RWPE2 (cell line): ENCODE measurements around the gene KLK15.

Experiments
- ATAC-seq: fragments of 200-7000 bp; cut with Tn5 transposase; 3 replicates; pipeline ENCODE4 v1.9.1; 2021; ENCODE audit warnings: low read depth
- DNase-seq: peaks from one replicate; pipeline ENCODE4 v3.0.0-alpha.2; 2020; ENCODE audit warnings: low spot score
- H3K27ac ChIP-seq: fragments of 450-650 bp; 2 replicates; pipeline ENCODE4 v1.5.1; 2017; ENCODE audit warnings: mild to moderate bottlenecking; ENCODE audit not compliant: poor library complexity, severe bottlenecking
- H3K27me3 ChIP-seq: fragments of 250-450 bp; sonication (Bioruptor Pico); 2 replicates; pipeline ENCODE4 v1.5.1; 2021; ENCODE audit warnings: mild to moderate bottlenecking, moderate library complexity; ENCODE audit not compliant: insufficient read depth, poor library complexity, severe bottlenecking
- H3K36me3 ChIP-seq: fragments of 250-450 bp; sonication (Bioruptor Pico); 2 replicates; pipeline ENCODE4 v1.5.1; 2020; ENCODE audit warnings: low read depth, mild to moderate bottlenecking, moderate library complexity
- H3K4me1 ChIP-seq: fragments of 250-450 bp; sonication (Bioruptor Pico); 2 replicates; pipeline ENCODE4 v1.5.1; 2021; ENCODE audit warnings: mild to moderate bottlenecking, moderate library complexity; ENCODE audit not compliant: insufficient read depth, poor library complexity, severe bottlenecking
- H3K4me3 ChIP-seq: fragments of 250-450 bp; sonication (Bioruptor Pico); 2 replicates; pipeline ENCODE4 v1.5.1; 2021; ENCODE audit warnings: mild to moderate bottlenecking, moderate library complexity; ENCODE audit not compliant: severe bottlenecking
- H3K9me3 ChIP-seq: fragments of 250-450 bp; sonication (Bioruptor Pico); 2 replicates; pipeline ENCODE4 v1.5.1; 2021; ENCODE audit warnings: mild to moderate bottlenecking, moderate library complexity; ENCODE audit not compliant: severe bottlenecking
- CTCF ChIP-seq: fragments of 450-650 bp; IDR thresholded peaks from one replicate; pipeline ENCODE4 v1.5.1; 2017; ENCODE audit warnings: mild to moderate bottlenecking, moderate library complexity; ENCODE audit not compliant: poor library complexity, severe bottlenecking

KLK15 gene

GRCh38 chr19:50876456-50876855 lies 43.1 kb upstream of the KLK15 start:
- DNase-seq (no peak), ATAC-seq (no peak)
- Histone ChIP-seq H3K4me1 (no peaks in the 10 kb centered on the region), H3K36me3 (no peaks in the 10 kb centered on the region), H3K27ac (no peak overlapping the region), H3K27me3 (peaks cover 35% of the 10 kb centered on the region), H3K9me3 (no peaks in the 10 kb centered on the region), H3K4me3 (no peak overlapping the region)
- TF ChIP-seq CTCF = no peak

- no peaks in the 10 kb centered on the region for H3K4me1 ChIP-seq
- no peak for ATAC-seq
- no peak overlapping the region for H3K27ac ChIP-seq
- H3K9me3 ChIP-seq = no peaks in the 10 kb centered on the region
- no peak for TF ChIP-seq CTCF
- no peak overlapping the region for H3K4me3 ChIP-seq
- no peak for DNase-seq
- H3K36me3 ChIP-seq = no peaks in the 10 kb centered on the region
- peaks cover 35% of the 10 kb centered on the region for H3K27me3 ChIP-seq
Observed at GRCh38 chr19:50875795-50876422, 42.5 kb upstream of the KLK15 start.

- no peak for TF ChIP-seq CTCF
- peaks cover 44% of the 10 kb centered on the region for H3K27me3 ChIP-seq
- H3K4me1 ChIP-seq = no peaks in the 10 kb centered on the region
- ATAC-seq (no peak), DNase-seq (no peak)
- no peaks in the 10 kb centered on the region for H3K9me3 ChIP-seq
- no peak overlapping the region for H3K4me3 ChIP-seq
- H3K27ac ChIP-seq = no peak overlapping the region
- no peaks in the 10 kb centered on the region for H3K36me3 ChIP-seq
Observed at GRCh38 chr19:50874211-50874610, 40.8 kb upstream of the KLK15 start.

- H3K9me3 ChIP-seq = no peaks in the 10 kb centered on the region
- peaks cover 49% of the 10 kb centered on the region for H3K27me3 ChIP-seq
- no peak for DNase-seq
- no peak for TF ChIP-seq CTCF
- H3K27ac ChIP-seq = no peak within 1 kb of the TSS
- H3K4me1 ChIP-seq = no peaks in the 10 kb centered on the region
- no peaks in the 10 kb centered on the region for H3K36me3 ChIP-seq
- no peak for ATAC-seq
- no peak within 1 kb of the TSS for H3K4me3 ChIP-seq
Observed at GRCh38 chr19:50873056-50873455, 39.7 kb upstream of the KLK15 start, which contains the start of gene KLK2. KLK2 (plus strand) TSS chr19:50873439; CDS start chr19:50873474, 35 bp downstream.

GRCh38 chr19:50870417-50871089 lies 37.2 kb upstream of the KLK15 start:
- peaks cover 58% of the 10 kb centered on the region for H3K27me3 ChIP-seq
- H3K9me3 ChIP-seq = no peaks in the 10 kb centered on the region
- H3K4me3 ChIP-seq = no peak overlapping the region
- DNase-seq (no peak), ATAC-seq (no peak)
- H3K4me1 ChIP-seq = no peaks in the 10 kb centered on the region
- H3K36me3 ChIP-seq = no peaks in the 10 kb centered on the region
- TF ChIP-seq CTCF = no peak
- no peak overlapping the region for H3K27ac ChIP-seq
